ENCODE measurements around the gene STK11IP. TPM values are rescaled to one million over a fixed set of nuclear protein-coding genes. Genes with fewer than 3 reads are reported as not detected.

Gene STK11IP, protein sequence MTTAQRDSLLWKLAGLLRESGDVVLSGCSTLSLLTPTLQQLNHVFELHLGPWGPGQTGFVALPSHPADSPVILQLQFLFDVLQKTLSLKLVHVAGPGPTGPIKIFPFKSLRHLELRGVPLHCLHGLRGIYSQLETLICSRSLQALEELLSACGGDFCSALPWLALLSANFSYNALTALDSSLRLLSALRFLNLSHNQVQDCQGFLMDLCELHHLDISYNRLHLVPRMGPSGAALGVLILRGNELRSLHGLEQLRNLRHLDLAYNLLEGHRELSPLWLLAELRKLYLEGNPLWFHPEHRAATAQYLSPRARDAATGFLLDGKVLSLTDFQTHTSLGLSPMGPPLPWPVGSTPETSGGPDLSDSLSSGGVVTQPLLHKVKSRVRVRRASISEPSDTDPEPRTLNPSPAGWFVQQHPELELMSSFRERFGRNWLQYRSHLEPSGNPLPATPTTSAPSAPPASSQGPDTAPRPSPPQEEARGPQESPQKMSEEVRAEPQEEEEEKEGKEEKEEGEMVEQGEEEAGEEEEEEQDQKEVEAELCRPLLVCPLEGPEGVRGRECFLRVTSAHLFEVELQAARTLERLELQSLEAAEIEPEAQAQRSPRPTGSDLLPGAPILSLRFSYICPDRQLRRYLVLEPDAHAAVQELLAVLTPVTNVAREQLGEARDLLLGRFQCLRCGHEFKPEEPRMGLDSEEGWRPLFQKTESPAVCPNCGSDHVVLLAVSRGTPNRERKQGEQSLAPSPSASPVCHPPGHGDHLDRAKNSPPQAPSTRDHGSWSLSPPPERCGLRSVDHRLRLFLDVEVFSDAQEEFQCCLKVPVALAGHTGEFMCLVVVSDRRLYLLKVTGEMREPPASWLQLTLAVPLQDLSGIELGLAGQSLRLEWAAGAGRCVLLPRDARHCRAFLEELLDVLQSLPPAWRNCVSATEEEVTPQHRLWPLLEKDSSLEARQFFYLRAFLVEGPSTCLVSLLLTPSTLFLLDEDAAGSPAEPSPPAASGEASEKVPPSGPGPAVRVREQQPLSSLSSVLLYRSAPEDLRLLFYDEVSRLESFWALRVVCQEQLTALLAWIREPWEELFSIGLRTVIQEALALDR
- total RNA-seq: 10 to 100 TPM; 18.3 to 60.3 TPM

DNA sequence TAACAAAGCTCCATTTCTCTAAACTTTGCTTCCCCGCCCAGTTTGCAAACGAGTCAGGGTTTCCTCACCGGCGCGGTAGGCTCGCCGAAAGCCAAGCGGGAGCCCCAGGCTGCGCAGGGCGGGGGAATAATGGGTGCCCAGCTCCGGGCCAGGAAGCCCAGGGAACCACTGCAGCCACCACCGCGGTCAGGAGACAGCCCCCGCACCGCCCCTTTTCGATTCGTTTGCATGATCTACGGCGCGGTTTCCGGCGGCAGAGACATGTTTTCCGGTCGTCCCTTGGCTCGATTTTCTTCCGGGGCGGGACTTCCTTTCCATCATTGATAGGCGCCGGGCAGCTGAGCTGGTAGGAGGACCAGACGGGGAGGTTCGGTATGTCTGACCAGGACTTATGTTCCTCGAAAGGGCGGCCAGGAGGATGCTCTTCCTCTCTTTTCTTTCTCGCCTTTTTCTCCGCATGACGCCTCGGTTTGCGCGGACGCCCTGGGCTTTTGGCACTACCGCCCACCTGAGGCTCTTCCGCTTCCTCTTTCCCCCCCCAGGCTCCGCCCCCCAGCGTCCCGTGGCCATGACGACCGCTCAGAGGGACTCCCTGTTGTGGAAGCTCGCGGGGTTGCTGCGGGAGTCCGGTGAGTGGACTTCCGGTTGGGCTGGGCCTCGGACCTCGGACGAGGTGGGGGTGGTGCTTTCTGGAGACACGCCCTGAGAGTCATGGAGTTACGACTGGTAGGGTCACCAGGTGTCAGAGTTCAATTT lies at the start of gene STK11IP:
TSS of gene STK11IP (plus strand) at position 306 of the 756 bp plus-strand sequence. CDS start at position 569, 263 bp downstream.
- under 1% methylated on average over 57 of the region's 57 CpGs for WGBS
- intact Hi-C loops (cut with DNase I): loop anchor here (5.0 kb wide), 1 partner anchor 55 kb away; the partner anchor contains the start of genes CHPF and TMEM198
- TF ChIP-seq, protein P1, sequence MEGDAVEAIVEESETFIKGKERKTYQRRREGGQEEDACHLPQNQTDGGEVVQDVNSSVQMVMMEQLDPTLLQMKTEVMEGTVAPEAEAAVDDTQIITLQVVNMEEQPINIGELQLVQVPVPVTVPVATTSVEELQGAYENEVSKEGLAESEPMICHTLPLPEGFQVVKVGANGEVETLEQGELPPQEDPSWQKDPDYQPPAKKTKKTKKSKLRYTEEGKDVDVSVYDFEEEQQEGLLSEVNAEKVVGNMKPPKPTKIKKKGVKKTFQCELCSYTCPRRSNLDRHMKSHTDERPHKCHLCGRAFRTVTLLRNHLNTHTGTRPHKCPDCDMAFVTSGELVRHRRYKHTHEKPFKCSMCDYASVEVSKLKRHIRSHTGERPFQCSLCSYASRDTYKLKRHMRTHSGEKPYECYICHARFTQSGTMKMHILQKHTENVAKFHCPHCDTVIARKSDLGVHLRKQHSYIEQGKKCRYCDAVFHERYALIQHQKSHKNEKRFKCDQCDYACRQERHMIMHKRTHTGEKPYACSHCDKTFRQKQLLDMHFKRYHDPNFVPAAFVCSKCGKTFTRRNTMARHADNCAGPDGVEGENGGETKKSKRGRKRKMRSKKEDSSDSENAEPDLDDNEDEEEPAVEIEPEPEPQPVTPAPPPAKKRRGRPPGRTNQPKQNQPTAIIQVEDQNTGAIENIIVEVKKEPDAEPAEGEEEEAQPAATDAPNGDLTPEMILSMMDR (IDR thresholded peaks at IDR 0.05): peak in 1 of 4 experiments; percentile 0
- TF ChIP-seq POLR2A (IDR thresholded peaks at IDR 0.05) (peak; percentile 77), POLR2AphosphoS5 (IDR thresholded peaks at IDR 0.05) (peak; percentile 89)
- H3K9me3 ChIP-seq: no peaks in the 10 kb centered on the region
- no peaks in the 10 kb centered on the region for H3K36me3 ChIP-seq
- peak; percentile 96 for DNase-seq (ENCODE audit: low spot score)
- no peaks in the 10 kb centered on the region for H3K27me3 ChIP-seq (replicated peaks; ENCODE audit: insufficient read depth)
- peak within 1 kb of the TSS; percentile 82 to 90 for H3K27ac ChIP-seq
- H3K4me1 ChIP-seq (replicated peaks): no peaks in the 10 kb centered on the region
- peak within 1 kb of the TSS; percentile 50 to 66 for H3K4me3 ChIP-seq

DNA sequence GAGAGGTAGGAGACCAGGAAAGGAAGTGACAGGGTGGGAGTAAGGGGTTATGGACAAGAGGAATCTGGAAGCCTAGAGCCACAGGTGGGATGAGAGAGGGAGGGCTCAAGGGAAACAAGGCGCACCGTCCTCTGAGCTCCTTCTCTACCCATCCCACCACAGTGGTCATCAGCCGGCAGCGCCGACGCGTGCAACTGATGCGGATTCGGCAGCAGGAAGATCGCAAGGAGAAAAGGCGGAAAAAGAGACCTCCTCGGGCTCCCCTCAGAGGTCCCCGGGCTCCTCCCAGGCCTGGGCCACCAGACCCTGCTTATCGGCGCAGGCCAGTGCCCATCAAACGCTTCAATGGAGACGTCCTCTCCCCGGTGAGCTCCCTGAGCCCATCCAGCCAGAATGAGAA lies 48.7 kb upstream of the STK11IP start:
- no peaks in the 10 kb centered on the region for H3K27me3 ChIP-seq (replicated peaks; ENCODE audit: insufficient read depth)
- H3K36me3 ChIP-seq: no peaks in the 10 kb centered on the region
- H3K27ac ChIP-seq: no peak overlapping the region
- intact Hi-C loops (cut with DNase I): no loop called here
- no peak overlapping the region for H3K4me3 ChIP-seq
- TF ChIP-seq POLR2AphosphoS5 (IDR thresholded peaks at IDR 0.05): no peak
- TF ChIP-seq, protein P1 (IDR thresholded peaks at IDR 0.05): no peak
- TF ChIP-seq POLR2A (IDR thresholded peaks at IDR 0.05): no peak
- no peak for DNase-seq (ENCODE audit: low spot score)
- peaks cover 15% of the 10 kb centered on the region for H3K4me1 ChIP-seq (replicated peaks)
- no peaks in the 10 kb centered on the region for H3K9me3 ChIP-seq
- 92% methylated on average over 18 of the region's 18 CpGs for WGBS

DNA sequence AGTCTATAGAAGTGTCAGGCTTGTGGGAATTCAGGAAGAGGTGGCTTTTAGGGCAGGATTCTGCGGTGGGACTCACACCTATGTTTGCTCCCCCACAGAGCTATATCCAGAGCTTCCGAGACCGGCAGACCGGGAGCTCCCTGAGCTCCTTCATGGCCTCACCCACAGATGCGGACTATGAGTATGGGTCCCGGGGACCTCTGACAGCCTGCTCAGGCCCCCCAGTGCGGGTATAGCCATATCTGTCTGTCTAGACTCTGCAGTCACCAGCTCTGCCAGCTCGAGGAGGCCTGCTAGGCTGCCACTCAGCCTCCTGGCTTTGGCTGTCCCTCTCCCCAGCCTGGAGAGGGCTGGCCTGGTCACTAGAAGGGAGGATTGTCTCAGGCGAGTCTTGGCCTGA lies 48.0 kb upstream of the STK11IP start:
- 89% methylated on average over 9 of the region's 9 CpGs for WGBS

More for the DNA sequence above, 48.0 kb upstream of the STK11IP start:
- TF ChIP-seq, protein P1 (IDR thresholded peaks at IDR 0.05): no peak
- TF ChIP-seq POLR2A (IDR thresholded peaks at IDR 0.05) (no peak), POLR2AphosphoS5 (IDR thresholded peaks at IDR 0.05) (no peak)
- intact Hi-C loops (cut with DNase I): no loop called here
- no peak for DNase-seq (ENCODE audit: low spot score)
- Histone ChIP-seq H3K36me3 (no peaks in the 10 kb centered on the region), H3K4me3 (no peak overlapping the region), H3K27me3 (replicated peaks; ENCODE audit: insufficient read depth) (no peaks in the 10 kb centered on the region), H3K4me1 (replicated peaks) (peaks cover 12% of the 10 kb centered on the region), H3K27ac (no peak overlapping the region), H3K9me3 (no peaks in the 10 kb centered on the region)
